ENCODE data around the gene B9D1.

The B9D1 gene

DNA sequence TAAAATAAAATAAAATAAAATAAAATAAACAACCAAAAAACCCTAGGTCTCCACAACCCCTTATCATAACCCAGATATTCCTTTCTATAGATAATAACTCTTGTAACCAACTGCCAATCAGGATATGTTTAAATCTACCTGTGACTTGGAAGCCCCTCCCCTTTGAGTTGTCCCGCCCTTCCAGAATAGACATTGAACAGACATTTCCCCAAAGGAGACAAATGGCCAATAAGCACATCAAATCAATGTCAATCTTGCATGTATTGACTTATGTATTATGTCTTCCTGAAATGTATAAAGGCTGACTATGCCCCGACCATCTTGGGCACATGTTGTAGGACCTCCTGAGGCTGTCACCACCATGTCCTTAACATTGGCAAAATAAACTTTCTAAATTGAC, 14.3 kb upstream of the B9D1 start:
- no peak for DNase-seq (ENCODE audit: low spot score)

DNA sequence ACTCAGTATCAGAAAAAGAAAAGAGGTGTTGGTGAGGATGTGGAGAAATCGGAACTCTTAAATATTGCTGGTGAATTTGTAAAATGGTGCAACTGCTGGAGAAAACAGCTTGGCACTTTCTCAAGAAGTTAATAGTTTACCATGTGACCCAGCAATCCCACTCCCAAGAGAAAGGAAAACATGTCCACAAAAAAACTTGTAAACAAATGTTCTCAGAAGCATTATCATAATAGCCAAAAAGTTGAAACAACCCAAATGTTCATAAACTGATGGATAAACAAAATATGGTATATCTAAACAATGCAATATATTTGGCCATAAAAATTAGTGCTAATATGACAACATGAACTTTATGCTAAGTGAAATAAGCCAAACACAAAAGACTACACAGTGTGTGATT, 13.2 kb upstream of the B9D1 start:
- DNase-seq (ENCODE audit: low spot score): no peak

DNA sequence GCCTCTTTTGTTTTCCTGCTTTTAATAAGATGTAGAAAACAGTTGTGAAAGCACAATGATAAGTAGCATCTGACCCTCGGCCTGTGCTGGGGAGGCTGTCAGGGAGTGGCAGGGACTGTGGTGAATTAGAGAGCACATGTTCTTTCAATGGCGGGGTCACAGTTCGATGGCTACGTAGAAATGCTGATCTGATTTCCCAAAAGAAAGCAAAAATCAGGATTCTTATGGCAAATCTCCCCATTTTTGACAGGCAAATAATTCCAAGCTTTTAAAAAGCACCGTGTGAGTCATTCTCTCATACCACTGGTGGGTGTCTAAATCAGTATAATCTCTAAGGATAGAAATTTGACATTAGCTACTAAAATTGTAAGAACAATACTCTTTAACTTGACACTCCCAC, 11.6 kb upstream of the B9D1 start:
- DNase-seq (ENCODE audit: low spot score): no peak

DNA sequence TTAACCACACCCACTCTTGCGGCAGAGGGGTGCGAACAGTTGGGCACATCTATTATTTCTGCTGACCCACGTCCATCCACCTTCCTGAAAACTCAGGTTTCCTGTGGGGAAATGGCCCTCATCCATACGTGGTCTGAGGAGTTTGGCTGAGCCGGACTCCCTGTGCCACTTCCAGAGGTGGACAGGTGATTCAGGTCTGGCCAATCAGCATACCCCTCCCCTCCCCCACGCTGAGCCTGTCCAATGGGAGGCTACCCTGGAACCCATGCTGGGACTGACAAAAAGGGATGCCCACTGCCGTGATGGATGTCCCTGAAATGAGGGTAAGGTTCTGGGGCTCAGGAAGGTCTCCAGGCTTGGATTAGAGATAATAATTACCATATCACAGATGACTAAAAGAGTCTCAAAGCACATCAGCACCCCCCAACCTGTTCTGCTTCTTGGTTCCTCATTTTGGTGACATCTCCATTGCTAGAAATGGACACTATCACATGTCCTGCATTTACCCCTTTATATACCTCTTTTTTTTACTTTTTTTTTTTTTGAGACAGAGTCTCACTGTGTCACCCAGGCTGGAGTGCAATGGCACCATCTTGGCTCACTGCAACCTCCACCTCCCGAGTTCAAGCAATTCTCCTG, 10.5 kb upstream of the B9D1 start:
- DNase-seq (ENCODE audit: low spot score): no peak

DNA sequence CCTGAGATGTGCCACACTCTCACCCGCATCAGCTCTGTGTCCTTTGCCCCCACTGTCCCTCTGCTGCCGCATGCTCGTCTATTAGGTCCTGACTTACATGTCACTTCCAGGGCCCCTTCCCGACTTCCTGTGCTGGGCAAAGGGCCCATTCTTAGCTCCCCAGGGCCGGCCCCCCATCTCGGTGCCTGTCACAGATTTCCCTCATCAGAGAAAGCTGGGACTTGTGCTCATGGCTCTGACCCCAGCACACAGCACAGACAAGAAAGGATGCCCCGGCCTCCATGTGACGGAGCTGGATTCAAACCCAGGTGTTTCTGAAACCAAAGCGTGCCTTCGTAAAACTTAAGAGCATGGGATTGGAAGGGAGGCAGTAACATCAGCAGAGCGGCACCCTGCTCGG, 9.9 kb upstream of the B9D1 start:
- no peak for DNase-seq (ENCODE audit: low spot score)

DNA sequence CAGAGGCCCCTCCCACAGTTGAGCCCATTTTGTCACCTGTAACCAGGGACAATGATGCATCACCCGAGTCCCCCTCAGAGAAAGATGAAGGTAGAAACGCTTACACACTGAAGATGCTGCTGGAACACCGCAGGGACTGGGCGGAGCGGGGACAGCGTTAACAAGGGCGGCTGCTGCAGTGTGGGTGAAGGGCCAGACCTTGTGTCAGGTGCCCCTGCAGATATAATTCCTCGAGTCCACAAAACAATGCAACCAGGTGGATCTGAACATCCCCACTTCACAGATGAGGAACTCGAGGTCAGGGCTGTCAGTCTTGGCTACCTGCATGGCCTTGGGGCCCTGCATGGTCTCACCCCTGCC, 9.5 kb upstream of the B9D1 start:
- DNase-seq (ENCODE audit: low spot score): no peak

DNA sequence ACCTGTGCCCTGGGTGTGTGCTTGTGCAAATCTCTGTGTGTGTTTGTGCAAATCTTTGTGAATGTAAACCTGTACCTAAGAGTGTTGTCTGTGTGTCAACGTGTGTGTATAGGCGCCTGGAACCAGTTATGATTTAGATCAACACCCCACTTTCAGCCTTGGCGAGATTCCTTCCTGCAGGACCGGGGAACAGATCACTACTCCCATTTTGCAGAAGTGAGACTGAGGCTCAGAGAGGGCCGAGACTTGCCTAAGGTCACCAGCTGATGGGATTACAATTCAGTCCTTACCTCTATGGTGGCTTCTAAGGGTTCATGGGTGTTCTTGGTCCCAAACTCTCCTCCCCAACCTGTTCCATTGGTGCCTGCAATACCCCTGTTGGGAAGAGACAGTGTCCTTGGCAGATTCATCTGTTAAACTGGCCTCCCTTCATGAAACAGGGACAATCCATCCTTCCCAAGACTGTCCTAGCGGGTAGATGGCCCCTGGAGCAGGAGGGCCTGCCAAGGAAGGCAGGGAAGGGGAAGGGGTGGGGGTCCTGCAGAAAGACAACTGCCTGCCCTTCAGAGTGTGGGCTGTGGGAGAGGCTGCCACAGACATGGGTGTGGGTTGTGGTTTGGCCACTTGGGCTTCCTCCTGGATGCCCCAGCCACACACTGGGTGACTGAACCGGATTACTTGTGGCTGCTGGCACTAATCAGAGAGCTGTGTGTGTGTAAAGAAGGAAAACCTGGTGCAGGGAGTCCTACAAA, 8.9 kb upstream of the B9D1 start:
- peak; percentile 22 for DNase-seq (ENCODE audit: low spot score)

DNA sequence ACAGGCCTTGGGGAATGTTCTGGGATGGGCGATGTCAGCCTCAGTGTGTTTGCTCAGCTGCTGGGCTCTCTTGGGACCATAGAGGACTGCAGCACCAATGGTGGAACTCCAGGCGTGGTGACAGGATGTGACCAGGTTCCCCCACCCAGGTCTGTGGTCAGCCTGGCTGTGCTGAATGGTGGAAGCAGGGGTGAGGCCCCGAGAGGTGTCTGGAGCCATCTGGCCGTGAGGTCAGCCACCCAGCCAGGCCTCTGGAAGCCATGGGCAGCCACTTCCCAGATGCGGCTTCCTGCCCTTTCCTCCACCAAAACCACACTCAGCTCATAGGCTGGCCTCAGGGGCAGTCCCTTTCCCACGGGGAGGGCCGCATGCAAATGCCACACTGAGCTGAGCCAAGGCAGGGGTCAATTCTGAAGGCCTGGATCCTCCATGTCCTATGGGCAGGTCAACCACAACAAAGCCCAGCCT, 8.0 kb upstream of the B9D1 start:
- peak; percentile 27 for DNase-seq (ENCODE audit: low spot score)

DNA sequence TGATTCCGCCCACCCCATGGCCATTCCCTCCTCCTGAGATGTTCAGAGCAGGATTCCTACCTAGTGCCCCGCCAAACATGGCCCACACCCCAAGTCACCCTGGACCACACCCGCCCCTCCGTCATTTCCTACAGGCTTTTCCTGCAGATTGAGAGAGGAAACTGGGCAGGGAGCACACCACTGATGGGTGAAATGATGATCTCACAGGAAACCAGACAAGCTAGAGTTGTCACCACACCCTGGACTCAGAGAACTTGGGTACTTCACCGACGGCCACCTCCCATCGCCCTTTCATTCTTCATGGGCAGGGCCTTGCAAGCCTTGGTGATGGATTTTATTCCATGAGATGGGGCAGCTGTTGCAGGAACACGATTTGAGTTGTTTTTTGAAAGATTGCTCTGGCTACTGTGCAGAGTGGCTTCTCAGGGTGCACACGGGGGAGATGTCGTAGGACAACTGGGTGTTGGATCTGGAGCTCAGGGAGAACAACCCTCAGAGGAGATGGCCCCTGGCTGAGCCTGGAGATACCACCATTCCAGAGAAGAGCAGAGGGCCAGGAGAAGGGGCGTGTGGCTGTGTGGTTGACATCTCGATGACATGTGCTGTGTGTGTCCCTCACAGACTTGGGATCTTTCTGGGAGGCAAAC, 7.4 kb upstream of the B9D1 start:
- DNase-seq (ENCODE audit: low spot score): peak; percentile 62

DNA sequence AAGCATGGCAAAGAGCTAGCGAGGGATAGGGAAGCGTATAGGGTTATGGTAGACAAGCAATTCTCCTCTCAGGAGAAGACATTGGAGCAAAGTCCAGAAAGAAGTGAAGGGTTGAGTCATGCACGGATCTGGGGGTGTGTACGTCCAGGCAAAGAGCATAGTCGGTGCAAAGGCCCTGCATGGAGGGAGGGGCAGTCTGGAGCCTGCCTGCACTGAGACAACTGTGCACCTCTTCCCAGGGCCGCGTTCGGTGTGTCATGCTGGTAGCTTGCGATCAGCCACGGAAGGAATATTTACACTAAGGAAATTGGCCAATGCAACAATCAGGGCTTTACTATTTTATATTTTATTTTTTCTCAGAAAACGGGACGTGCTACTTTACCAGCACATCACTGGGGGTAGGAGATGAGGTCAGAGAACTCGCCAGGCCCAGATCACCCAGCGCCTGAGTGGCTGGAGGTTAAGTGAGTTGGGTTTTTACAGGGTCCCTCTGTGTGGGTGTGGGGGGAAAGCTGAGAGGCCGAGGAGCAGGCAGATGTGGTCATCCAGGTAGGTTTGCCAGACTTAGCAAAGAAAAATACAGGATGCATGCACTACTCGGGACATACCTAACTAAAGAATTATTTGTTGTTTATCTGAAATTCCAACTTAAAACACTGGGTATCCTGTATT, 6.7 kb upstream of the B9D1 start:
- DNase-seq (ENCODE audit: low spot score): no peak

DNA sequence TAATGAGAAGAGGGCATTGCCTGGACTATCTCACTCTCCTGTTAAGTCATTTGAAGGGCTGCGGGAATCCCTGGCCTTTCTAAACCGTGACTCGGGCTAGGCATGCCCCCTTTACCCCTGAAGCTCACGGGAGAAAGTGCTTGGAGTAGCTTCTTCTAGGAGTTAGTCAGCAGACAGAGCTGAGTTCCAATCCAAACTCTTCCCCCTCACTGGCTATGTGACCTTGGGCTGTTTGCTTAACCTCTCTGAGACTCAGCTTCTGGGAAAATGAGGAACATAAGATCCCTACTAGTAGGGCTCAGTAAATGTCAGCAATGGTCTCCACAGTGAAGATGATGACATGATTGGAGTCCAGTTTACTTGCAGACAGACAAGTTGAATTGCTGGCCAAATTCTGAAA, 5.7 kb upstream of the B9D1 start:
- no peak for DNase-seq (ENCODE audit: low spot score)

DNA sequence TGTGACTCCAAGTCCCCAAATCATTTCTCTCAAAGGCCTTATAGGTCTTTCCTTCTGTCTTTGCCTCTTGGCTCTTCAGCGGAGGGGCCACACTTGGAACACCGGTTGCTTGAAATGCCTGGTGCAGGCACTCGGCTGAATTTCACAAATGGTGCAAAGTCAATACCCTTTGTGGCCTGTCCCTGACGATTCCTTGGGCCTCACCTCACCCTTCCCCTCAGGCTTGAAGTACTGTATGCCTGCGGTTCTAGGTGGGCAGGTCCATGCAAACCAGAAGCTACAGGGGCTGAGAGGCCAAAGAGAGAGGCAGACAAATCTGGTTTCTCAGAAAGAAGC, 4.1 kb upstream of the B9D1 start:
- DNase-seq (ENCODE audit: low spot score): no peak

DNA sequence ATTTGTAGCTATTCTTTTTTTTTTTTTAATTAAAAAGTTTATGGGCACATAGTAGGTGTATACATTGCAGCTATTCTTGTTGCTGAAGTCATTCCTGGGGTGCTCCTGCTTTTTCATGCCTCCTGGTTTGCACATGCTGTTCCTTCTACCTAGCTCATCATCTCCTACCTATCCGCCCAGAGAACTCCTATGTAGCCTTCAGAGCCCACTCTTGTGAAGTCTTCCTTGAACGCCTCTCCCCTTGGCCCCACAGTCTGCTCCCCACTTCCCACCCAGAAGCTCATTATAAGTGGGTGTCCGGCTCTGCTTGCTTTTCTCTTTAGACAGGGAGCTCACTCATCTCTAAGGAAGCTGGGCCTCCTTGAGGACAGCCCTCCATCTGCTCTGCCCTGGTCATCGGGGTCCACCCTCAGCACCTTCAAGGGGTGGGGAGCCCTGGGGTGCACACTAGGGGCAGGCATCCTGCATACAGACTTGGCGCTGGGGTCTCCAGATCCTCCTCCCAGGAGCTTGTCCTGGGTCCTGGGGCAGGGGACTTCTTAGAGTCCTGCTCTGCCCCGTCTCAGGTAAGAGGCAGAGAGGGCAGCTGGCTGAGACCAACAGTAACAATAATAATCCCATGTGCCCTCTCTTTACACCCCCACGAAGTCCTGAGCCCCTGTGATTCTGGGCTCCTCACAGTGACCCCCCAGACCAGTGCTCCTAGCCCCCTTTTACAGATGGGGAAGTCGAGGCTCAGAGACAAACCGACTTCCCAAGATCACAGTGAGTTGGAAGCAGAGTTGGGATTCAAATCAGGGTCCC, 3.5 kb upstream of the B9D1 start:
- no peak for DNase-seq (ENCODE audit: low spot score)

DNA sequence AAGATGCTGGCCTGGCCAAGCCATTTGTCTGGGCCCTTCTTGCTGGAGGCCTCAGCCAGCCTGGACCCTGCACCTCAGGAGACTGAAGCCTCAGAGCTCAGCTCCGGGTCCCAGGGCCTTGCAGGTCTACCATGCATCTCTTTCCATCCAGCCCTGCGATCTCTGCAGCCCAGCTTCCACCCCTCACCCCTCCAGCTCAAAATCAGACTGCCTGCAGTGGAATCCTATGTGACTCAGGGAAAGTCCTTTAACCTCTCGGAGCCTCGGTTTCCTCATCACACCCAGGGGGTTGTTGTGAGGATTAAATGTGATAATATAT, 2.9 kb upstream of the B9D1 start:
- no peak for DNase-seq (ENCODE audit: low spot score)

DNA sequence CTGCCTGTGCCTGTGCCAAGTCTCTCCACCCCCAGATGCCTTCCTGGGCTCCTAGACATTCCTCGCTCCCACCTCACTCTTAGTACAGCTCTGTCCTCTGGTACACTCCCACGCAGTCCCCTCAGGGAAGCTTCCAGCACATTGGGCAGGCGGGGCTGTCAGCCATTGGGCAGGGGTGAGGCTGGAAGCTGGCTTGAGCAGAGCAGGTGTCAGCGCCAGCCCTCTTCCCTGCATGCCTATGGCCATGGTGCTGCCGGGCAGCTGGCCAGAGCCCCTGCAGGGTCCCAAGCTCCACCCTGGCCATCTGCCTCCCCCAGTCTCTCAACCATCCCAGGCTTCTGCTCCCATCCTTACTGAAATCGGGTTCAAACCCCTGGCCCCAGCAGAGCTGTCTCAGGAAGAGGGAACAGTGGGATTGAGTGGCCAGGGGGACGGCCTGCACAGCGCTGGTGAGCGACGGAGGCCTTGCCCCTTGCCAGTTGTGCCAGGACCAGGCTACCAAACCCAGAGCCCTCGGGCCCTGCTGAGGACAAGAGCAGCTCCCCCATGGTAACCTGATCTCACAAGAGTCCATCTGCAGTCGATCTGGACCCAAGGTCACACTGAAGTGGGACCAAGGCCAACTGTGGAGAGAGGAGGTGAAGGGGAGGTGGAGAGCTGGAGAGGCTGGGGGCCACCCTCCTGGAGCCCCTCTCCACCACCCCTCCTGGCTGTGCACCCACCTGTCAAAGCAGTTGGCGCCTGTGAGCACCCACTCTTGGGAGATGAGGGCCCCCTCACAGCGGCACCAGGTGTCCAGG, 2.4 kb upstream of the B9D1 start:
- no peak for DNase-seq (ENCODE audit: low spot score)

DNA sequence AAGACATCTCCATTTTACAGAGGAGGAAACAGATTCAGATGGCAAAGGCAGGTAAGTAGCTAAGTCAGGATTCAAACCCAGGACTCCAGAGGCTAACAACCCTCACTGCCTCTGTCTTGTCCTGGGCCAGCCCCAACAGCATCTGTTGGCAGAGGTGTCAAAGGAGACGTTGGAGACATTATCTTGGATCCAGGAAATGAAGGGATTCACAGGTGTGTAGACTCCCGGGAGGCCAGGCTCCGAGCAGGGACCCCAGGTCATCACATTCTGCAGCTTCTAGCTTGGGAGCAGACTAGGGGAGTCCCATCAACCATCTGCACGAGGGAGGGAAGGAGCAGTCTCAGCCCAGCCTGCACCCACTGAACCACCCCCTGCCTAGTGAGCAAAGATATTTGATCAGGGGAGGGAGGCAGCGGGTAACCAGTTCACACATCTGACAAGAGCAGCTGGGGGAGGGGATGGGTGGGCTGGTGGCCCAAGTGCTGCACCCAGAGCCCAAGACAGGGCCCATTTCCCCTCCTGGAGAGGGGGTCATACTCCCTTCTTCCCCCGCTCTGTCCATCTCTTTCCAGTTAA, 1.0 kb upstream of the B9D1 start:
- no peak for DNase-seq (ENCODE audit: low spot score)

DNA sequence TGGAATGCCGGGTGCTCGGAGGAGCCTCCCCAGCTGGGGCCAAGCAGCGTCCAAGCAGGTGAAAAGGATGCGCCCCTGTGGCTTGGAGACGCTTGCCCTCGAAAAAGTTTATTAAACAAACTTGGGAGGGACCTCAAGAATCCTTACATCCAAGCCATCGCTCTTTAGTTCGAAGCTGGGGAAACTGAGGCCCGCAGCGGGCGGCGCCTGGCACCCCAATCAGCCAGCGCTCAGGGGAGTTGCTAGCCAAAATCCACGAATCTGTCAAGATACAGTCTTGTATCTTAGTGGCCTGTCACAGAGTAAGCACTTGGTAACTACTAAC, 553 bp upstream of the B9D1 start:
- DNase-seq (ENCODE audit: low spot score): no peak

DNA sequence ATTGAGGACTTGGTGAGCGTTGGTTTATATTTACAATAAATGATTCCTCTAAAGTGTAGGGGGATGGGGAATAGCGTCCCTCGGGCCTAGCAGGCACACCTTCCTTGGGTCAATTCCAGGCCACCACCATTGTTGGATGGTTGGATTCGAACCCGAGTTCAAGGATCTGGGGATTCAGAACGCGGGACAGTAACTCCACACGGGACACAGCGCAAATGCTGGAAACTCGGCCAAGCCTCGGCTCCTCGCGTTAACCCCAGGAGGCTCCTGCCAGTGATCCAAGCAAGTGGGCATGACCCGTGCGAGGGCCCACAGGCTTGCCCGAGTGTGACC, 613 bp downstream of the B9D1 start:
- DNase-seq (ENCODE audit: low spot score): no peak

DNA sequence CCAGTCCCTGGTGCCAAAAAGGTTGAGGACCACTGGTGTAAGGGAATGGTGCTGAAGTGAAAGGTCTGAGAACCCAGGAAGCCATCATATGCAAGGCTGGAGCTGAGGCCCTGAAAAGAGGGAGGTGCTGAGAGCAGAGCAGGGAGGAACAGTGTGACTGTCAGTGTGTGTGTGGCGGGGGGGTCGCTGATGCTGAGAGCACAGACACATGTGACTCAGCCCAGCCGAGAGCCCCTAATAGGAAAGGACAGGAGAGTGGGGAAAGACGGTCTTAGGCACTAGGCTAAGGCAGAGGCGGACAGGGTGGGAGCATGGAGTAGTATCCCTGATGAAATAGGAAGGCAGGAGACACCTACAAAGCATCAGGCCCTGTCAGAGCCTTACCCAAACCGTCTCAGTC, 1.2 kb downstream of the B9D1 start:
- DNase-seq (ENCODE audit: low spot score): no peak

DNA sequence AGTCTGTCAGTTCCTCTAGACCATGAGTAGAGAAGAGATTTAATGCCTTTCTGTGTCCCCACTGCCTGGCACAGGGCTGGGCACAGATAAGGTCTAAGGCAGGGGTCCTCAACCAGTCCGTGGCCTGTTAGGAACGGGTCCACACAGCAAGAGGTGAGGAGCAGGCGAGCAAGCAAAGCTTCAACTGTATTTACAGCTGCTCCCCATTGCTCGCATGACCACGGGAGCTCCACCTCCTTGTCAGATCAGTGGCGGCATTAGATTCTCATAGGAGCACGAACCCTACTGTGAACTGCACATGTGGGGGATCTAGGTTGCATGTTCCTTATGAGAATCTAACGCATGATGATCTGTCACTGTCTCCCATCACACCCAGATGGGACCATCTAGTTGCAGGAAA, 1.8 kb downstream of the B9D1 start:
- no peak for DNase-seq (ENCODE audit: low spot score)

DNA sequence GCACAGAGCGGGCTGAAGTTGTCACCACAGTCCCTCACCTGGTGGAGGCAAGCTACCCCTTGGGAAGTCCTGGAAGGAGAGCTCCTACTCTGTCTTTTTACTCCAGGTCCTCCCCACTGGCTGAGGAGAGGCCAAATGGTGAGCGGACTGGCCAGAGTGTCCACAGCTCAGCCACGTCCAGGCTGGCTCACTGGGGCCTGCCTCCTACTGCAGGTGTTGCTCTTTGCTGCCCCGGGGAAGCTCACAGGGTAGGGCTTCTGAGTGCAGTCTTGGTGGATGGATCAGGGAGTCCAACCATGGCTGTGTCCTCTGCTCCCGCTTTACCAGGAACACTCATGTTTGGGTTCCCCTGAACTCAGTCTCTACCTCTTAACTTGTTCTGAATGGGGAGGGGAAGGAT, 2.7 kb downstream of the B9D1 start:
- DNase-seq (ENCODE audit: low spot score): no peak

DNA sequence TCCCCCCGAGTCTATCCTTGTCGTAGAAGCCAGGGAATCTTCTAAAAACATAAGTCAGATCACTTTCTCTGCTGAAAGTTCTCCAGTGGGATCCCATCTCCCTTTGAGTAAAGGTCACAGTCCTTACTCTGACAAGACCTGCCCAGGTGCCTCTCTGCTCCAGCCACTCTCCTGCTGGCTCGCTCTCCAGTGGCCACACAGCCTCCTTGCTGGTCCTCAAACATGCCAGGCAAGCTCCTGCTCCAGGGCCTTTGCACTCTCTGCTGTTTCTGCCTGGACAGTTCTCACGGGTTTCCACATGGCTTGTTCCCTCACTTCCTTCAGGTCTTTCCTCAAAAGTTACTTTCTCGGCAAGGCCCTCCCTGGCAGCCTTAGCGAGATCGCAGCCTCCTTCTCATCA, 3.4 kb downstream of the B9D1 start:
- no peak for DNase-seq (ENCODE audit: low spot score)
